Nephron (organoid): ENCODE data around the gene KERA.

Source experiments
- H3K27ac Mint-ChIP-seq, 3 experiments: 2 replicates each; pipeline ENCODE4 v1.8.0; 2020; ENCODE audit warnings: mixed read lengths in 3 of 3, mild to moderate bottlenecking in 2 of 3, moderate library complexity in 1 of 3
- H3K27me3 Mint-ChIP-seq: 2 replicates; pipeline ENCODE4 v1.8.0; 2021; ENCODE audit warnings: low read depth, mild to moderate bottlenecking, moderate library complexity, mixed read lengths
- H3K36me3 Mint-ChIP-seq: 2 replicates; pipeline ENCODE4 v1.8.0; 2020; ENCODE audit warnings: low read depth, mixed read lengths
- H3K4me1 Mint-ChIP-seq: 2 replicates; pipeline ENCODE4 v1.8.0; 2020; ENCODE audit warnings: mixed read lengths
- H3K4me3 Mint-ChIP-seq, 3 experiments: 2 replicates each; pipeline ENCODE4 v1.8.0; 2020; ENCODE audit warnings: mild to moderate bottlenecking in 3 of 3, mixed read lengths in 3 of 3, moderate library complexity in 2 of 3
- H3K9me3 Mint-ChIP-seq: 2 replicates; pipeline ENCODE4 v1.8.0; 2020; ENCODE audit warnings: mixed read lengths
- CTCF ChIP-seq, 3 experiments: fragments of 200-600 bp; sonication (generic); IDR thresholded peaks; one replicate each; pipeline ENCODE4 v1.5.0; 2021; ENCODE audit warnings: antibody characterized with exemption in 3 of 3; ENCODE audit not compliant: unreplicated experiment in 3 of 3

Gene KERA

GRCh38 chr12:91056488-91056887 is 1.3 kb downstream of the KERA start:
- Mint-ChIP-seq H3K4me3 (no peak overlapping the region), H3K9me3 (no peaks in the 10 kb centered on the region), H3K27ac (peak overlapping the region in 1 of 3 experiments; percentile 33), H3K27me3 (no peaks in the 10 kb centered on the region), H3K36me3 (no peaks in the 10 kb centered on the region), H3K4me1 (peaks cover 21% of the 10 kb centered on the region)
- TF ChIP-seq CTCF (IDR thresholded peaks at IDR 0.05; ENCODE audit: unreplicated experiment in 3 of 3): no peak

- Mint-ChIP-seq H3K27me3 (no peaks in the 10 kb centered on the region), H3K27ac (peak overlapping the region in 1 of 3 experiments; percentile 33), H3K4me1 (peaks cover 21% of the 10 kb centered on the region), H3K9me3 (no peaks in the 10 kb centered on the region), H3K36me3 (no peaks in the 10 kb centered on the region), H3K4me3 (no peak overlapping the region)
- TF ChIP-seq CTCF (IDR thresholded peaks at IDR 0.05; ENCODE audit: unreplicated experiment in 3 of 3): no peak
Observed at GRCh38 chr12:91055976-91056375, 1.8 kb downstream of the KERA start.

- no peak overlapping the region for H3K4me3 Mint-ChIP-seq
- H3K27me3 Mint-ChIP-seq: no peaks in the 10 kb centered on the region
- H3K36me3 Mint-ChIP-seq: no peaks in the 10 kb centered on the region
- H3K4me1 Mint-ChIP-seq: peaks cover 15% of the 10 kb centered on the region
- no peaks in the 10 kb centered on the region for H3K9me3 Mint-ChIP-seq
- no peak for TF ChIP-seq CTCF (IDR thresholded peaks at IDR 0.05; ENCODE audit: unreplicated experiment in 3 of 3)
- peak overlapping the region in 2 of 3 experiments; percentile 35 to 45 for H3K27ac Mint-ChIP-seq
Observed at GRCh38 chr12:91053951-91054715, 3.7 kb downstream of the KERA start.

- no peaks in the 10 kb centered on the region for H3K27me3 Mint-ChIP-seq
- H3K27ac Mint-ChIP-seq: no peak overlapping the region
- no peaks in the 10 kb centered on the region for H3K9me3 Mint-ChIP-seq
- H3K4me1 Mint-ChIP-seq: peaks cover 9% of the 10 kb centered on the region
- TF ChIP-seq CTCF (IDR thresholded peaks at IDR 0.05; ENCODE audit: unreplicated experiment in 3 of 3): no peak
- H3K4me3 Mint-ChIP-seq: no peak overlapping the region
- H3K36me3 Mint-ChIP-seq: no peaks in the 10 kb centered on the region
Observed at GRCh38 chr12:91052026-91052425, 5.8 kb downstream of the KERA start.

- Mint-ChIP-seq H3K4me3 (peak overlapping the region in 1 of 3 experiments; percentile 19), H3K9me3 (no peaks in the 10 kb centered on the region), H3K36me3 (no peaks in the 10 kb centered on the region), H3K27ac (peak overlapping the region; percentile 68 to 86 (median 79)), H3K4me1 (peaks cover 33% of the 10 kb centered on the region), H3K27me3 (no peaks in the 10 kb centered on the region)
- TF ChIP-seq CTCF (IDR thresholded peaks at IDR 0.05; ENCODE audit: unreplicated experiment in 3 of 3): no peak
Observed at GRCh38 chr12:91044586-91044985, 13.2 kb downstream of the KERA start.

- no peak overlapping the region for H3K4me3 Mint-ChIP-seq
- H3K36me3 Mint-ChIP-seq: no peaks in the 10 kb centered on the region
- H3K27me3 Mint-ChIP-seq: no peaks in the 10 kb centered on the region
- H3K9me3 Mint-ChIP-seq: no peaks in the 10 kb centered on the region
- peaks cover 33% of the 10 kb centered on the region for H3K4me1 Mint-ChIP-seq
- no peak for TF ChIP-seq CTCF (IDR thresholded peaks at IDR 0.05; ENCODE audit: unreplicated experiment in 3 of 3)
- H3K27ac Mint-ChIP-seq: peak overlapping the region in 2 of 3 experiments; percentile 28 to 79
Observed at GRCh38 chr12:91043408-91043807, 14.4 kb downstream of the KERA start.
